ENCODE results near the gene ADGRE3.

Gene ADGRE3

DNA sequence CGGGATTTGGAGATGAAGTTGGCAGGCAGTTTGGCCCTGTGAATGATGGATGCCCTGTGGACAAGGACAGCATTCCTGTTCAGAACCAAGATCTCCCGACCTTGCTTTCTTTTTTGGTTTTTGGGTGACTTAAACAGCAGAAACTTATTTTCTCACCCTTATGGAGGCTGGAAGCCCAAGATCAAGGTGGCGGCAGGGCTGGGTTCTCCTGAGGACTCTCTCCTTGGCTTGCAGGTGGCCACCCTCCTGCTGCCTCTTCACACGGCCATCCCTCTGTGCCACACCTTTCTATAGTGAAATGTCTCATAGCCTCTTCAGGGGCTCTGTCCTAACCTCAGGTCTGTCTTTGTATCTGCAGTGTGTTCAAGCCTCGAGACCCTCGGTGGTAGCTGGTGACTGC lies 29.2 kb upstream of the ADGRE3 start:
- H3K4me3 ChIP-seq: no peak overlapping the region
- TF ChIP-seq, protein P1, sequence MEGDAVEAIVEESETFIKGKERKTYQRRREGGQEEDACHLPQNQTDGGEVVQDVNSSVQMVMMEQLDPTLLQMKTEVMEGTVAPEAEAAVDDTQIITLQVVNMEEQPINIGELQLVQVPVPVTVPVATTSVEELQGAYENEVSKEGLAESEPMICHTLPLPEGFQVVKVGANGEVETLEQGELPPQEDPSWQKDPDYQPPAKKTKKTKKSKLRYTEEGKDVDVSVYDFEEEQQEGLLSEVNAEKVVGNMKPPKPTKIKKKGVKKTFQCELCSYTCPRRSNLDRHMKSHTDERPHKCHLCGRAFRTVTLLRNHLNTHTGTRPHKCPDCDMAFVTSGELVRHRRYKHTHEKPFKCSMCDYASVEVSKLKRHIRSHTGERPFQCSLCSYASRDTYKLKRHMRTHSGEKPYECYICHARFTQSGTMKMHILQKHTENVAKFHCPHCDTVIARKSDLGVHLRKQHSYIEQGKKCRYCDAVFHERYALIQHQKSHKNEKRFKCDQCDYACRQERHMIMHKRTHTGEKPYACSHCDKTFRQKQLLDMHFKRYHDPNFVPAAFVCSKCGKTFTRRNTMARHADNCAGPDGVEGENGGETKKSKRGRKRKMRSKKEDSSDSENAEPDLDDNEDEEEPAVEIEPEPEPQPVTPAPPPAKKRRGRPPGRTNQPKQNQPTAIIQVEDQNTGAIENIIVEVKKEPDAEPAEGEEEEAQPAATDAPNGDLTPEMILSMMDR (IDR thresholded peaks at IDR 0.05): no peak
- DNase-seq (ENCODE audit: low spot score): no peak

DNA sequence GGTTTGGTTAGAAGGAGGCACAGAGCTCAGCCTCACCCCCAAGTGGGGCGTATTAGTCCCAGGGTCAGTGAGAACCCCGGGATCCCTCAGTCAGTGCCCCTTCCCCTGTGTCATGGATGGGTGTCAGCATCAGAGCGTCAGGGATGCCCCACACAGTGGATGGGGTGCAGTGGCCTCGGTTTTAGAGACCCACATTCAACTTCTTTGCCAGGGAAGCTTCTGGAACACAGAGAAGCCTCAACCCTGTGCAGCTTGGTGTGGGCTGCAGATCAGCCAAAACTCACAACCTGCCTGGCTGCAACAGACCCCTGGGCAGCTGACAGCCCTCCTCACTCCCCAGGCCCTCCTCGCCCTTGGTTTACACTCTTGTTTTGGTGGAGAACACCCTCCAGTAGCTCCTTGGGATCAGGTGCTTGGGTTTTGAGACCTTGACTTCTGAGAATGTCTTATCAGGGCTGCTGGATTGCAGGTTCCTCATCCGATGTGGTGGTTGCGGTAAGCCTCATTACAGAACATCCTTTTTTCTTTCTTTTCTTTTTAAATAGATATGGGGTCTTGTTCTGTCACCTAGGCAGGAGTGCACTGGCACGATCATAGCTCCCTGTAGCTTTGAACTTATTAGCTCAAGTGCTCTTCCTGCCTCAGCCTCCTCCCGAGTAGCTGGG lies 26.2 kb upstream of the ADGRE3 start:
- no peak for DNase-seq (ENCODE audit: low spot score)
- TF ChIP-seq, protein P1 (IDR thresholded peaks at IDR 0.05): no peak
- Histone ChIP-seq H3K4me3 (no peak overlapping the region), H3K27ac (no peak overlapping the region)

More for the DNA sequence above, 29.2 kb upstream of the ADGRE3 start:
- H3K27ac ChIP-seq: no peak overlapping the region

GRCh38 chr19:14699641-14700040 lies 25.0 kb upstream of the ADGRE3 start:
- Histone ChIP-seq H3K27ac (no peak overlapping the region), H3K4me3 (no peak overlapping the region)
- DNase-seq (ENCODE audit: low spot score): no peak
- TF ChIP-seq, protein P1 (IDR thresholded peaks at IDR 0.05): no peak

- TF ChIP-seq, protein P1 (IDR thresholded peaks at IDR 0.05): no peak
- DNase-seq (ENCODE audit: low spot score): no peak
- Histone ChIP-seq H3K27ac (no peak overlapping the region), H3K4me3 (no peak overlapping the region)
Measured at GRCh38 chr19:14695471-14695870, 20.8 kb upstream of the ADGRE3 start.

- no peak overlapping the region for H3K4me3 ChIP-seq
- TF ChIP-seq, protein P1 (IDR thresholded peaks at IDR 0.05): no peak
- H3K27ac ChIP-seq: no peak overlapping the region
- DNase-seq (ENCODE audit: low spot score): no peak
Measured at GRCh38 chr19:14694641-14695266, 20.1 kb upstream of the ADGRE3 start.

GRCh38 chr19:14689598-14690503 lies 15.2 kb upstream of the ADGRE3 start, which contains the start of gene ZNF333:
TSS of gene ZNF333 (plus strand) at chr19:14690048. CDS start at chr19:14693492, 3,444 bp downstream.
- TF ChIP-seq, protein P1 (IDR thresholded peaks at IDR 0.05): no peak
- Histone ChIP-seq H3K4me3 (peak within 1 kb of the TSS; percentile 87), H3K27ac (peak within 1 kb of the TSS; percentile 89 to 94)
- DNase-seq (ENCODE audit: low spot score): peak; percentile 94
